ENCODE results near the gene PCDH15.
A peak's percentile ranks its signal among the peaks of the same experiment; 100 is the strongest.

Gene PCDH15

DNA sequence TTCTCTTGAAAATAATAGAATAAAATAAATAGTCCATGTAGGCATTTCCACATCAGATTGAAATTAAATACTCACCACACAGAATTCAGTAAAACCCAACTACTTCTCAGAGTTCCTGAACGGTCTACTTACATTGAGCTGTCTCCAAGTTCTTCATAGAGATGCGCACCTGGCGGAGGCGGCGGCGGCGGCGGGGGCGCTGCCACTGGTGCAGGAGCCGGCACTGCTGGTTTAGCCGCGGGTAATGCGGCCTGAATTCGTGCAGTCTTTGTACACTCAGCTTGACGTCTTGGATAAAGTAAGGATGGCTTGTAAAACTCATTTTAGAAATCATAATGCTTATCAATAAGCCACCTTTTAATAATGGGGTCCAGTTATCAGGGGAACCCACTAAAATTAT, 973.8 kb downstream of the PCDH15 start:
- DNase-seq (no peak), ATAC-seq (no peak)
- Mint-ChIP-seq H3K27me3 (no peaks in the 10 kb centered on the region), H3K27ac (no peak overlapping the region), H3K4me1 (no peaks in the 10 kb centered on the region), H3K9me3 (peaks cover 4 to 7% of the 10 kb centered on the region in 2 donors), H3K4me3 (no peak overlapping the region)

GRCh38 chr10:53808677-53809372, 992.2 kb downstream of the PCDH15 start:
- Mint-ChIP-seq H3K9me3 (peaks cover 0 to 10% of the 10 kb centered on the region in 2 donors), H3K27me3 (no peaks in the 10 kb centered on the region), H3K4me1 (no peaks in the 10 kb centered on the region), H3K27ac (no peak overlapping the region), H3K4me3 (no peak overlapping the region)
- ATAC-seq (no peak), DNase-seq (no peak)

- H3K4me3 Mint-ChIP-seq: no peak overlapping the region
- H3K27ac Mint-ChIP-seq: no peak overlapping the region
- H3K4me1 Mint-ChIP-seq: no peaks in the 10 kb centered on the region
Observed at GRCh38 chr10:53786236-53786900, 1014.7 kb downstream of the PCDH15 start.

GRCh38 chr10:53771701-53772100, 1029.3 kb downstream of the PCDH15 start:
- Mint-ChIP-seq H3K4me1 (no peaks in the 10 kb centered on the region), H3K4me3 (no peak overlapping the region), H3K27ac (peak overlapping the region in 1 of 2 donors; percentile 42), H3K27me3 (no peaks in the 10 kb centered on the region), H3K9me3 (peaks cover 0 to 9% of the 10 kb centered on the region in 2 donors)
- DNase-seq: no peak
- ATAC-seq: no peak

More at GRCh38 chr10:53786236-53786900, 1014.7 kb downstream of the PCDH15 start:
- DNase-seq (no peak), ATAC-seq (no peak)
- Mint-ChIP-seq H3K27me3 (no peaks in the 10 kb centered on the region), H3K9me3 (peaks cover 5 to 17% of the 10 kb centered on the region in 2 donors)

GRCh38 chr10:53770903-53771302, 1030.1 kb downstream of the PCDH15 start:
- no peak for DNase-seq
- no peak for ATAC-seq
- Mint-ChIP-seq H3K4me3 (no peak overlapping the region), H3K9me3 (peaks cover 5 to 14% of the 10 kb centered on the region in 2 donors), H3K27ac (no peak overlapping the region), H3K4me1 (no peaks in the 10 kb centered on the region), H3K27me3 (no peaks in the 10 kb centered on the region)

GRCh38 chr10:53765311-53765710, 1035.7 kb downstream of the PCDH15 start:
- Mint-ChIP-seq H3K4me3 (no peak overlapping the region), H3K27me3 (no peaks in the 10 kb centered on the region), H3K4me1 (no peaks in the 10 kb centered on the region), H3K27ac (no peak overlapping the region), H3K9me3 (peaks cover 5 to 14% of the 10 kb centered on the region in 2 donors)
- no peak for DNase-seq
- ATAC-seq: no peak

DNA sequence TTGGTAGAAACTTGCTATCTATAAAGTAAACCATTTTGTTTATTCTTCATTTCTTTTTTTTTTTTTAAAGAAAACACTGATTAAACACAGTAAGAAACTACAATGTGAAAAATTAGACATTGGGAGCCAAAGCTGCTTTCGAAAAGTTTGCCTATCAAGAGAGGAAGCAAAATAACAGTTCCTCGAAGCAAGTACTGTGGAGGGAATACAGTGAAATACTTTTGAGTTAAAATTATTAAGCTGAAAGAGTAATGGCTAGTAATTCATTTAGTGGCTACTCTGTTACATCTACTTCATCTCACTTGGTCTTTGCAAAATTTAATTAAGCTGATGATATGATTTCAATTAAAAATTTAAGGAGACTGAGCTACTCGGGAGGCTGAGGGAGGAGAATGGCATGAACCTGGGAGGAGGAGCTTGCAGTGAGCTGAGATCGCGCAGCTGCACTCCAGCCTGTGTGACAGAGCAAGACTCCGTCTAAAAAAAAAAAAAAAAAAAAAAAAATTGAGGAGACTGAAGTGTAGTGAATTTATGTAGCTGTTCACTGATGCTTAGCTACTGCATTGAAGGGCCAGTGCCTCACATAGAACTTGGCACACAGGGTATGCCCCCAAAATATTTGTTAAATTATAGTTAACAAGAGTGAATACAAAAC, 1046.3 kb downstream of the PCDH15 start:
- H3K9me3 Mint-ChIP-seq: no peaks in the 10 kb centered on the region
- H3K4me1 Mint-ChIP-seq: no peaks in the 10 kb centered on the region

More for the DNA sequence above, 1046.3 kb downstream of the PCDH15 start:
- ATAC-seq: no peak
- Mint-ChIP-seq H3K27ac (no peak overlapping the region), H3K27me3 (no peaks in the 10 kb centered on the region), H3K4me3 (no peak overlapping the region)
- DNase-seq: no peak

Data from stimulated activated naive CD8-positive, alpha-beta T cell treated with anti-CD3 and anti-CD28 coated beads, Interleukin-15, amount 100 ng/mL, for 72 hours (primary cell).